ENCODE measurements around the gene RXFP2.

GRCh38 chr13:31793246-31793645 lies 53.9 kb downstream of the RXFP2 start:
- TF ChIP-seq POLR2AphosphoS5 (IDR thresholded peaks at IDR 0.05; ENCODE audit: low read depth, low read length) (no peak), TAF1 (IDR thresholded peaks at IDR 0.05; ENCODE audit: borderline replicate concordance, insufficient read depth, low read length) (no peak), REST (IDR thresholded peaks at IDR 0.05; ENCODE audit: insufficient read depth in 1 of 2, low read depth in 2 of 2, low read length in 2 of 2) (no peak), SIN3A (IDR thresholded peaks at IDR 0.05; ENCODE audit: borderline replicate concordance, insufficient read depth, low read length) (no peak)
